Smooth muscle cell (in vitro differentiated cells): ENCODE results near the gene FAM234A. TPM values are rescaled to one million over a fixed set of nuclear protein-coding genes. Genes with fewer than 3 reads are reported as not detected.

Experiments used
- DNase-seq: peaks from one replicate; lab custom pipeline; 2025; ENCODE audit not compliant: unreplicated experiment; lab: John Stamatoyannopoulos, UW
- H2AFZ ChIP-seq: fragments of 200-600 bp; sonication (generic); 2 replicates; pipeline ENCODE4 v1.6.0; 2016; ENCODE audit warnings: antibody characterized with exemption, low read depth, mild to moderate bottlenecking
- H3F3A ChIP-seq: fragments of 200-600 bp; sonication (generic); 2 replicates; pipeline ENCODE4 v1.6.0; 2017; ENCODE audit warnings: antibody characterized with exemption, low read depth
- H3K27ac ChIP-seq: fragments of 200-600 bp; sonication (generic); 2 replicates; pipeline ENCODE4 v1.5.1; 2016; ENCODE audit warnings: low read depth, mild to moderate bottlenecking
- H3K27me3 ChIP-seq: fragments of 200-600 bp; sonication (generic); 2 replicates; pipeline ENCODE4 v1.6.1; 2016; ENCODE audit warnings: low read depth, mild to moderate bottlenecking
- H3K36me3 ChIP-seq: fragments of 200-600 bp; sonication (generic); 2 replicates; pipeline ENCODE4 v1.5.1; 2016; ENCODE audit warnings: low read depth
- H3K4me1 ChIP-seq: fragments of 200-600 bp; sonication (generic); 2 replicates; pipeline ENCODE4 v1.5.1; 2016; ENCODE audit warnings: low read depth
- H3K4me2 ChIP-seq: fragments of 200-600 bp; sonication (generic); 2 replicates; pipeline ENCODE4 v1.6.0; 2016; ENCODE audit warnings: mild to moderate bottlenecking
- H3K4me3 ChIP-seq: fragments of 200-600 bp; sonication (generic); 2 replicates; pipeline ENCODE4 v1.5.1; 2016; ENCODE audit warnings: mild to moderate bottlenecking
- H3K79me2 ChIP-seq: fragments of 200-600 bp; sonication (generic); 2 replicates; pipeline ENCODE4 v1.6.0; 2016; ENCODE audit warnings: low read depth, mild to moderate bottlenecking
- H3K9ac ChIP-seq: fragments of 200-600 bp; sonication (generic); 2 replicates; pipeline ENCODE4 v1.6.0; 2016; ENCODE audit warnings: low read depth
- H3K9me3 ChIP-seq: fragments of 200-600 bp; sonication (generic); replicated peaks from 2 replicates; pipeline ENCODE4 v1.5.1; 2016; ENCODE audit warnings: low read depth
- H4K20me1 ChIP-seq: fragments of 200-600 bp; sonication (generic); 2 replicates; pipeline ENCODE4 v1.6.0; 2016; ENCODE audit warnings: low read depth
- WGBS: methylation state at CpG from one replicate; pipeline ENCODE4 v1.1.7; 2016; ENCODE audit warnings: low lambda C conversion rate; 5-methylcytosine and 5-hydroxymethylcytosine counted together
- polyA plus RNA-seq: library from polyadenylated mRNA; unstranded; fragments of >200 nt; fragmentation: Nextera tagmentation; extraction: Ambion mirVana; gene quantifications from 2 replicates; pipeline ENCODE4 v1.2.1, GENCODE V29; 2016
- total RNA-seq: library from RNA; depleted of rRNA; stranded (reverse); fragments of >200 nt; gene quantifications from 2 replicates; pipeline ENCODE4 v1.2.3, GENCODE V29; 2014
- TF ChIP-seq, protein P1 (sequence below): fragments of 200-600 bp; sonication (generic); IDR thresholded peaks from 2 replicates; pipeline ENCODE4 v1.5.1; 2017; ENCODE audit warnings: borderline replicate concordance, mild to moderate bottlenecking, antibody characterized with exemption; ENCODE audit not compliant: insufficient read depth, poor library complexity, severe bottlenecking

Gene FAM234A
- total and polyA plus RNA-seq, 2 experiments from 2014 or later: 83.7 to 87.3 TPM

- Histone ChIP-seq H4K20me1 (no peaks in the 10 kb centered on the region), H3K4me2 (no peak overlapping the region), H3K27ac (no peak overlapping the region), H3K4me3 (no peak overlapping the region), H3K79me2 (no peaks in the 10 kb centered on the region), H2AFZ (no peak overlapping the region), H3F3A (no peaks in the 10 kb centered on the region), H3K27me3 (peaks cover 5% of the 10 kb centered on the region), H3K4me1 (peaks cover 3% of the 10 kb centered on the region), H3K36me3 (no peaks in the 10 kb centered on the region), H3K9me3 (no peaks in the 10 kb centered on the region), H3K9ac (no peak overlapping the region)
- TF ChIP-seq, protein P1, sequence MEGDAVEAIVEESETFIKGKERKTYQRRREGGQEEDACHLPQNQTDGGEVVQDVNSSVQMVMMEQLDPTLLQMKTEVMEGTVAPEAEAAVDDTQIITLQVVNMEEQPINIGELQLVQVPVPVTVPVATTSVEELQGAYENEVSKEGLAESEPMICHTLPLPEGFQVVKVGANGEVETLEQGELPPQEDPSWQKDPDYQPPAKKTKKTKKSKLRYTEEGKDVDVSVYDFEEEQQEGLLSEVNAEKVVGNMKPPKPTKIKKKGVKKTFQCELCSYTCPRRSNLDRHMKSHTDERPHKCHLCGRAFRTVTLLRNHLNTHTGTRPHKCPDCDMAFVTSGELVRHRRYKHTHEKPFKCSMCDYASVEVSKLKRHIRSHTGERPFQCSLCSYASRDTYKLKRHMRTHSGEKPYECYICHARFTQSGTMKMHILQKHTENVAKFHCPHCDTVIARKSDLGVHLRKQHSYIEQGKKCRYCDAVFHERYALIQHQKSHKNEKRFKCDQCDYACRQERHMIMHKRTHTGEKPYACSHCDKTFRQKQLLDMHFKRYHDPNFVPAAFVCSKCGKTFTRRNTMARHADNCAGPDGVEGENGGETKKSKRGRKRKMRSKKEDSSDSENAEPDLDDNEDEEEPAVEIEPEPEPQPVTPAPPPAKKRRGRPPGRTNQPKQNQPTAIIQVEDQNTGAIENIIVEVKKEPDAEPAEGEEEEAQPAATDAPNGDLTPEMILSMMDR: no peak
- 97% methylated on average over 28 of the region's 34 CpGs for WGBS
- no peak for DNase-seq
Observed at GRCh38 chr16:270381-271255, 36.0 kb downstream of the FAM234A start.

GRCh38 chr16:272633-273546, 38.3 kb downstream of the FAM234A start:
- Histone ChIP-seq H3K4me2 (no peak overlapping the region), H3F3A (no peaks in the 10 kb centered on the region), H3K4me1 (peaks cover 3% of the 10 kb centered on the region), H3K27ac (no peak overlapping the region), H3K27me3 (peaks cover 5% of the 10 kb centered on the region), H2AFZ (no peak overlapping the region), H3K9me3 (no peaks in the 10 kb centered on the region), H3K9ac (no peak overlapping the region), H3K79me2 (no peaks in the 10 kb centered on the region), H3K4me3 (no peak overlapping the region), H3K36me3 (no peaks in the 10 kb centered on the region), H4K20me1 (no peaks in the 10 kb centered on the region)
- no peak for DNase-seq
- TF ChIP-seq, protein P1: no peak
- 91% methylated on average over 26 of the region's 36 CpGs for WGBS

- TF ChIP-seq, protein P1: no peak
- Histone ChIP-seq H2AFZ (no peak overlapping the region), H3K4me3 (no peak overlapping the region), H4K20me1 (no peaks in the 10 kb centered on the region), H3K4me1 (peaks cover 3% of the 10 kb centered on the region), H3K36me3 (no peaks in the 10 kb centered on the region), H3F3A (no peaks in the 10 kb centered on the region), H3K79me2 (no peaks in the 10 kb centered on the region), H3K9me3 (no peaks in the 10 kb centered on the region), H3K27me3 (peaks cover 5% of the 10 kb centered on the region), H3K27ac (no peak overlapping the region), H3K4me2 (no peak overlapping the region), H3K9ac (no peak overlapping the region)
- DNase-seq: no peak
- WGBS: 91% methylated on average over 19 of the region's 30 CpGs
Observed at GRCh38 chr16:273547-274421, 39.2 kb downstream of the FAM234A start.
